A549 treated with CpdA at 1 μM for 4 hours (cell line): ENCODE data around the gene TNK1. TPM values are rescaled to one million over a fixed set of nuclear protein-coding genes. Genes with fewer than 3 reads are reported as not detected.

Experiments used
- total RNA-seq: library from RNA; stranded (reverse); fragments of 200-300 nt; extraction: Qiagen RNA extraction; gene quantifications from 5 replicates; pipeline ENCODE4 v1.2.3, GENCODE V29; 2022; ENCODE audit warnings: low read depth

TNK1 gene
- 1.5 to 2.4 TPM (median 1.8 TPM) in 5 replicates for total RNA-seq

DNA sequence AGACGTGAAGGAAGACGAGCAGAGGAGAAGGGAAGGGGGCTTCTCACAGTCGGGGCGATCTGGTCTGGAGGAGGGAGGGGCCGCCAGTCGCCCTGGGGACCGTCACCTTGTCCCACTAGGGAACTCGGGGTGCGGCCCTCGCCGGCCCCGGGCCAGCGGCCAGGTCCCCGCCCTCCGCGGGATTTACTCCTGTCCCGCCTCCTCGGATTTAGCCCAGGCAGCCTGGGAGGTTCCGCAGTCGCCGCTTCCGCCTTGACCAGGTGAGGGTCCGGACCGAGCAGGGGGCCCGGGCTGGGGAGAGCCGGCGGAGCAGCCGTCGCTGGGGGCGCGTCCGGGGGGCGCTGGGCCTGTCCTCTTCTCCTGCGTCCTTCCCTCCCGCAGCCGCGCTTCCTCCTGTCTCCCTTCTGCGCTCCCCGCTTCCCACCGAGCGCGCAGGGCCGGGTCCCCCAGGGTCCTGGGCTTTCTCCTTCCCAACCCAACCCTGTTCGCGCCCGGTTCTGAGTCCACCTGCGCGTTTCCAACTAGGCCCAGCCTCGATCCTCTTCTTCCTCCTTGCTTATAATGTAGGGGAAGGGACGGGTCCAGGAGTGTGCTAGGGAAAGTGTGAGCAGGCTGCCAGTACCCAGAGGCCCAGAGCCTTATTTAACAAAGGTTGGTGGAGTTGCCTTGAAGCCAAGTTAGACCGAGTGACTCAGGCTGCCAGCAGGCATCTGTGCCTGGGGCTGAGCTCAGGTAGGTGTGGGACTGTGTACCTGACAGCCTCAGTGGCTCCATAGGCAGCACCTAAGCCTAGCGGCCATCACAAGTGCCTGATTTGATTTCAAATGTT is at the start of gene TNK1:
Gene TNK1, plus strand, starts transcription at position 235 of the 829 bp plus-strand sequence. CDS start 1,838 bp downstream, outside the sequence.

DNA sequence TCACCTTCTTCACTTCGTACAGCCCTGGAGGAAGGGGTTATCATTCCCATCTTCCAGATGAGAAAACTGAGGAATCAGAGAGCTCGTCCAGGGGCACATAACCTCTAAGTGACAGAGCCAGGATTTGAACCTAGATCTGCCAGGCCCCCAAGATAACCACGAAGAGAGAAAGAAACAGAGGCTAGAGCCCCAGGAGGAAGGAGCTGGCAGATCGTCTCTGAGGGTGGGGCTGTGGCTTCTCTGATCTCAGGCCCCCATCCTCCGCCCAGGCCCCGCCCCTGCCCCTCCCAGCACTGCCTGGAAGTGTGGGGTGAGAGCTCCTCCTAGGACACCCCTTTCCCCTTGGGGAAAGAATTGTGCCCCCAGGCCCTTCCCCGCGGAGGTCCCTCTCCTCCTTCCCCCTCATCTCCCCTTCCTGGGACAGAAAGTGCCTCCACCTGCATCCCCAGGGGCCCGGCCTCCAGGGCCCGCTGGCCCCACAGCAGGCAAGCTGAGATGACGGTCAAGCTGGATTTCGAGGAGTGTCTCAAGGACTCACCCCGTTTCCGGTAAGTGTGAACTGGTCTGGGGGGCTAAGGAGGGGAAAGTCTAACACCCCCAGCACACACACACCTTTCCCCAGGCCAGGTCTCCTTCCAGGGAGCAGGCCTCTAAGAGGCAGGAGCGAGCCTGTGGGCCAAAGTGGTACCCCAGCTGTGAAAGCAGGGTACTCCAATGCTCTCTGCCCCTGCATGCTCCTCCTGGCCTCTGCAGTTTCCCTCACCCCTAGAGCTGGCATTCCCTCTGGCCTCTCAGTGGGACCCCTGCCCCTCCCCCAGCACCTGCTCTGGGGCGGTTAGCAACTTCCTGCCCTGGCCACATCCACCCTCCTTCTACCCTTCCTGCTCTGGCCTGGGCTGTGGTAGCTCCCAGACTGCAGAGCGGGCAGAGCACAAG is 44.4 kb upstream of the TNK1 start, which contains the start of gene ACAP1:
Gene ACAP1, plus strand, starts transcription at position 290 of the 936 bp plus-strand sequence. Its CDS starts 206 bp downstream, at position 496.

DNA sequence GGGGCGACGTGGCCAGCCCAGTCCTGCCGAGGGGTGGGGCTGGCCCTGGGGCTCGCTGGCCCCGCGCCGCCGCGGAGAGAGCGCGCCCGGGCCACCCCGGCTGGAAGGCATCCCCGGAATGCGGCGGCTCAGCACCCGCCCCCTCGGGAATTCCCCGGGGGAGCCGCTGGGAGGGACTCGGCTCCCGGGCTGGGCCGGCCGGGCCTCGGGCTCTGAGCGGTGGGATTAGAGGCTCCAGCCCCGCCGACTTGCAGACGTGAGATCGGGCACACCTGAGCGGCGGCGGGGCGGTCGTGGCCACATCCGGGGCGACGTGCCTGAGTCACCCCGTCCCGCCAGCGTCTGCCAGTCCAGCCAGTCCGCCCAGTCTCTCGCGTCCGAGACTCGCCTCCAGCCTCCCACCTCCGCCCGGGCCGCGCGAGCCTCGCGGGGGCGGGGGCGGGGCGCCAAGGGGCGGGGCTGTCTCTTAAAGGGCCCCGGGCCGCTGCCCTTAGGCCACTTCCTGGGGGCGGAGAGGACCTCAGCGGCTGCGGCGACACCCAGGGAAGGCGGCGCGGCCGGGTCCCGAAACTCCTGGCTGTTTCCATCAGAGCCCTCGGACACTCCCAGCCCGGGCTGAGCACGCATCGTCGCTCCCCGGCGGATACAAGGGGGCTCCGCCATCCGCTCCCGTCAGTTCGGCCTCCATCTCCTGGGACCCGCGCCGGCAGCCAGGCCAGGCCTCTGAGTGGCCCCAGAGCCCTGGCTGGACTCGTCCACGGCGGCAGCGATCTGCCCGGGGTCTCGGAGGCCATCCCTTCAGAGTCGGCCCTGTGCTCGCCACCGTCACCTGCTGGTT is 29.0 kb upstream of the TNK1 start, which contains the start of gene KCTD11:
Gene KCTD11, plus strand, starts transcription at position 498 of the 838 bp plus-strand sequence.

DNA sequence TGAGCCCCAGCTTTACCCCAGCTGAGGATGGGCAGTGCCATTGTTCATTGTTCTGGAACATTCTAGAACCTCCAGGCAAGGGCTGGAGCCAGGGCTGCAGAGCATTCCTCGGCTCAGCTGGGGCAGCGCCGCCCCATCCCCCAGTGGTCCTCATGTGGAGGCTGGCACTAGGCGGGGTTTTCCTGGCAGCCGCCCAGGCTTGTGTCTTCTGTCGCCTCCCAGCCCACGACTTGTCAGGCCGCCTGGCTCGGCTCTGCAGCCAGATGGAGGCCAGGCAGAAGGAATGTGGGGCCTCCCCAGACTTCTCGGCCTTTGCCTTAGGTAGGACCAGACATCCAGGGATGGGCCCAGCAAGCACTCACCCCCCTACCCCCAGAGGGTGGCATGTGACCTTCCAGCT is 25.8 kb upstream of the TNK1 start, which contains the start of gene TMEM95:
Gene TMEM95, plus strand, starts transcription at position 104 of the 400 bp plus-strand sequence. Its CDS starts 49 bp downstream, at position 153.

DNA sequence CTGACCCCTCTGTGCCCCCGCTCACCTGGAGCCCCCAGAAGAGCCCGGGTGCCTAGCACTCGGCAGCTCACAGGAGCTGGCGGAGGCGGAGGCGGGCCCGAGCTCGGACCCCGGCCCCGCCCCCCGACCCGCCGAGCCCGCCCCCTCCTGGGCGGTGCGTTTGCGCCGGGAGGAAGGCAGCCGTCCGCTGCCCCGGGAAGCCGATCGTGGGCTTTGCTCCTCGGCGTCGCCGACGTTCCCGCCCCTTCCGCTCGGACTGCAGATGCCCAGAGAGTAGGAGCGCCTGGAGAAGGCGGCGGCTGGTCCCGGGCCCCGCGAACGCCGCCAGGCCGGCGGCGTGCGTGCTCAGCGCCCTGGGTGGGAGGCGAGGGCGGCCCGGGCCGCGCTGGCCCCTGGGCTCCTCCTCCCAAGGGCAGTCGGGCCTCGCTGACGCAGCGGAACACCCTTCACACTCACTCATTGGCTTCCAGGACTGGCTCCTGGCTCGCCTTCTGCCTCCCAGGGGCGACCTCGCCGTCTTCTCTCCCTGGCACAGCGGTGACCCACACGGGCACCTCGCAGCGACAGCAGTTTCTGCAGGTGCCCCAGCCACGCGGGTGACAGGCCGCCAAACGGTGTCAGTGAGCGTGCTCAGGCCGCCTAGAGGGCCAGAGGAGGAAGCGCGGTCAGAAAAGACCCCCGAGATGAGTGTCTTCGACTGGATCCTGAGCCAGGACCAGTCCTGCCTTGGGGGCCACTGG is 13.7 kb downstream of the TNK1 start, which contains the start of gene PLSCR3:
Gene PLSCR3, minus strand, starts transcription at position 74 of the 740 bp plus-strand sequence. CDS start 415 bp downstream, outside the sequence.

DNA sequence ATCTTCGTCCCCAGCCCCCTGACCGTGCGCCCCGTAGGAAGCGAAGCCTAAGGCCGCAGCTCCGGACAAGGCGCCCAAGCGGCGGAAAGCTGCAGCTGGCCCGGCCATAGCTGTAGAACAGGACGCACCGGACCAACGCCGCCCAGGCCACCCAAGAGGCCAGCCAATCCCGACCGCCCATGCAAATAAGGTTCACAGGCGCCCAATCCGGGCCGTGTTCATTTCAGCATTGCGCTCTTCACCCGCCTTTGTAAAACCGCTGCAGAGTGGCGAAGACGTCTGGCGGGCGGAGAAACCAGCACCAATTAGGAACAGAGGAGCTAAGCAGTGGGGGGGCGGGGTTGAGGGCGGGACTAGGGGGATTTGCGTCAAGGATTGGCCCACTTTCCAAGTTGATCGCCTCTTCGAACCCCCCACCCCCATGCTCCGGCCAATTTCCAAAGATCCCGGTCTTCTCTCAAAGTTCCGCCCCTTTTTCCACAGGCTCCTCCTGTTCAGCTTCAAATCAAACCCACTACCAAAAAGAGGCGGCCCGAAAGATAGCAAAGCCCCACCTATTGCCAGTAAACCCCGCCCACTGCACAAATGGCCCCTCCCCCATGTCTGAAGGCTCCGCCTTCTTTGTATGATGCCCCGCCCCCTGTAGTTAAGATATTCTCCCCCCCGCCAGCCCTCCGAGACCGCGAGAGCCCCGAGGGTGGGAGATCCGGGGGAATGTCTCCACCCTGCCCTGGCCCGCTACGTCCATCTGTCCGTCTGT is 23.3 kb downstream of the TNK1 start, which contains the start of gene TMEM256:
Gene TMEM256, minus strand, starts transcription at position 121 of the 760 bp plus-strand sequence. Its CDS starts 13 bp downstream, at position 108.

DNA sequence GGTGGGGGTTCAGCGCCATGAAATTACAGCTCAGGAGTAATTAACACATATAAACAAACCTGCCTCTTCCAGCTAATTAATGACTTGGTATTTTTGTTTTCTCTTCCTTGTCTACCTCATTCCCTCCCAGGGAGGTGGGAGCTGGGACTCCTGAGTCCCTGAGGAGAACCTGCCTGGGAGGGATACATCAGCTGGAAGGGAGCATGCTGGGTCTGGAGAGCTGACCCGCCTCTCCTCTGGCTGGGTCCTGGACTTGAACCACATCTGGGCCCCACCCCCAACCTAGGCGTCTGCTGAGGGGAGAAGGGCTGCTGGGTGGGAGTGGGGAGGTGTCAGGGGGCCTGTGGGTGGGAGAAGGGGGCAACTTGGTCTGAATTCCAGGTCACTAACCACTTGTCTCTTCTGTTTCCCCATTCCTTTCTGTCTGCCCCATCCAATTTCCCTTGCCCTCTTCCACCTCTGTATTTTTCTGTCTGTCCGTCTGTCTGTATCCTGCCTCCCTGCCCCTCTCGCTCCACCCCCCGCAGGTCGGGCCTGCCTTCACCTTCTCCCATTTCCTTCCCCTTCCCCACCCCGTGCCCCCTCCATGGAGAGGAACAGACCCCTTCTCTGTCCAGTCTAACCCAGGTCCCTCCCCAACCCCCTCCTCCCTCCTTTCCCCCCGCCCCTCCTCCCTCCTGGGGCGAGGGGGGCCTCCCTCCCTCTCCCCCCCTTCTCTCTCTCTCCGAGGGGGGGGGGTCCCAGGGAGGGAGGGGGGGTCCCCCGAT is 26.8 kb downstream of the TNK1 start, which contains the start of gene NLGN2:
Gene NLGN2, plus strand, starts transcription at position 361 of the 767 bp plus-strand sequence. CDS start 411 bp downstream, outside the sequence.

DNA sequence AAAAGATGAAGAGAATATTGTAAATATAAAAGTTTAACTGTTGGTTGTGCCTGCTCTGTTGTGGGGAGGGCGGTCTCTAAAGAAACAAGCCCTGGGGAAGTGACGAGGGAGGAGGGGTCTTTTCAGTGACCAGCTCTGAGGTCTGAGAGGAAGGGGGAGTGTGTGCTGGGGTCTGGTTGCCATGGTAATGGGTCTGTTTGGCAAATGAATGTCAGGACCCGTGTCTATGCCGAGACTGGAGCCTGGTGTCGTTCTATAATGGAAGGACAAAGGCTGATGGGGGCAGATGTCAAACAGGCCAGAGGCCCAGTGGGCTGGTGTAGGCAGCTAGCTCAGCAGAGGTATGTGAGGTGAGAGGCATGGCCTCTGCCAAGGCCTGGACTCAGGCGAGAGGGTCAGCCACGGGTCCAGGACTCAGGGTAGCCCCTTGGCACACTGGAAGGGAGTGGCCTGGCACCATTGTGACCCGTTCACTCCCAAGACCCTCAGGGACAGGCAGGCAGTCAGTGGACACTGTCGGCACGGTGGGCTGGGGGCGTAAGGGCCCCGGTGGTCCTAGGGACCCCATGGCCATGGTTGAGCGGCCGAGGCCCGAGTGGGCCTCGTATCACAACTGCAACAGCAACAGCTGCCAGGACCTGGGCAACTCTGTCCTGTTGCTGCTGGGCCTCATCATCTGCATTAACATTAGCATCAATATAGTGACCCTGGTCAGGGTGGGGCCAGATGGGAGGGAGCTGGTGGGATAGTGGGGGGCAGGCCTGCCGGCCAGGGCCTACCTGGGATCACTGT is 39.1 kb downstream of the TNK1 start, which contains the start of gene SPEM1:
Gene SPEM1, plus strand, starts transcription at position 506 of the 792 bp plus-strand sequence. Its CDS starts 61 bp downstream, at position 567.

DNA sequence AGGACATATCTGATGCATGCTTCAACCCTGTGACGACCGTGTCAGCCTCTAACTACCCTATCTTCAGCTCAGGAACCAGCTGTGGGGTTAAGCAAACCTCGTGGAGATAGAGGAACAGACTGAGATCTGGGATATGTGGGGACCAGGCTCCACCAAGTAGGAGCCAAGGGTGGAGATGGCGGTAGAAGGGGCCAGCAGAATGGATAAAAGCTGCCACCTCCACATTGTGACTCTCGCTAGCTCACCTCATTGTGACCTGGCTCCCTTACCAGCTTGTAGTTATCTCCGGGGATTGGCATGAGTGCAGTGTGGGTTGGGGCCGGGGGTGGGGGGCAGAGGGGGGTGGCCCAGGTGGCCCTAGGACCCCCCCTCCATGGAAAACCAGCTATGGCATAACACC is 44.4 kb downstream of the TNK1 start, which contains the start of gene SPEM2:
Gene SPEM2, plus strand, starts transcription at position 301 of the 400 bp plus-strand sequence. Its CDS starts 73 bp downstream, at position 374.

DNA sequence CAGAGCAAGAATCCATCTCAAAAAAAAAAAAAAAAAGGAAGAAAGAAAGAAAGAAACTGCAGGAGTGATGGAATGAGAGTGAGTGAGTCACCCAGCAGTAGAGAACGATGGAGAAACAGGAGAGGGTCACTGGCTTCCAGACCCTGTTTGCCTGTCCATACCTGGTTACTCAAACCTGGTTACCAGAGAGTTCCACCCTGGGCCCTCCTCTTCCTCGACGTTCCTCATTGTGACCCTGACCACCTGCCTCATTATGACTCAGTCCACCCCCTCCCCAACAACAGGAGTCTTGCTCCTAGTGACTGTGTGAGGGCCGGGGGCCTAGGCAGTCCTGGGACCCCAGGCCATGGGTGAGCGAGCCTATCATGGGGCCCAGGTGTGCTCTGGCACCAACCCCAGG is 47.7 kb downstream of the TNK1 start, which contains the start of gene SPEM3:
Gene SPEM3, plus strand, starts transcription at position 301 of the 400 bp plus-strand sequence. Its CDS starts 46 bp downstream, at position 347.

Other genes starting within 250 kb of the TNK1 start
- 0.82 to 1.2 TPM (median 1.0 TPM) in 5 replicates for gene ASGR1, start 201.7 kb upstream of the TNK1 start, total RNA-seq
- gene DLG4, start 161.3 kb upstream of the TNK1 start, total RNA-seq, result 7.9 to 9.6 TPM (median 8.9 TPM) in 5 replicates
- gene ACADVL, start 161.2 kb upstream of the TNK1 start, total RNA-seq, result 353 to 465 TPM (median 434 TPM) in 5 replicates
- gene DVL2, start 146.6 kb upstream of the TNK1 start, total RNA-seq, result 28.0 to 42.0 TPM (median 34.1 TPM) in 5 replicates
- 83.9 to 111 TPM (median 93.1 TPM) in 5 replicates for gene PHF23, start 141.6 kb upstream of the TNK1 start, total RNA-seq
- 651 to 801 TPM (median 727 TPM) in 5 replicates for gene GABARAP, start 138.6 kb upstream of the TNK1 start, total RNA-seq
- 214 to 254 TPM (median 242 TPM) in 5 replicates for gene CTDNEP1, start 129.4 kb upstream of the TNK1 start, total RNA-seq
- 117 to 137 TPM (median 127 TPM) in 5 replicates for gene ELP5, start 128.9 kb upstream of the TNK1 start, total RNA-seq
- gene CLDN7, start 118.6 kb upstream of the TNK1 start, total RNA-seq, result 0.54 to 0.90 TPM (median 0.62 TPM) in 5 replicates
- 0.13 to 0.29 TPM (median 0.24 TPM) in 5 replicates for gene SLC2A4, start 99.4 kb upstream of the TNK1 start, total RNA-seq
- gene YBX2, start 86.5 kb upstream of the TNK1 start, total RNA-seq, result 0.45 to 0.97 TPM (median 0.60 TPM) in 4 of 5 replicates, not detected in the other
- 1,623 to 1,819 TPM (median 1,736 TPM) in 5 replicates for gene EIF5A, start 73.5 kb upstream of the TNK1 start, total RNA-seq
- 91.6 to 105 TPM (median 99.8 TPM) in 5 replicates for gene GPS2, start 65.7 kb upstream of the TNK1 start, total RNA-seq
- gene NEURL4, start 51.8 kb upstream of the TNK1 start, total RNA-seq, result 24.3 to 33.5 TPM (median 29.7 TPM) in 5 replicates
- gene ACAP1, start 44.6 kb upstream of the TNK1 start, total RNA-seq, result 1.9 to 7.2 TPM (median 3.1 TPM) in 5 replicates
- 11.9 to 16.4 TPM (median 13.3 TPM) in 5 replicates for gene KCTD11, start 28.9 kb upstream of the TNK1 start, total RNA-seq
- gene TMEM95, start 25.9 kb upstream of the TNK1 start, total RNA-seq, result not detected in 5 replicates
- gene PLSCR3, start 13.4 kb downstream of the TNK1 start, total RNA-seq, result 36.7 to 43.5 TPM (median 37.7 TPM) in 5 replicates
- 181 to 224 TPM (median 197 TPM) in 5 replicates for gene TMEM256, start 23.0 kb downstream of the TNK1 start, total RNA-seq
- 14.2 to 20.2 TPM (median 17.0 TPM) in 5 replicates for gene NLGN2, start 26.8 kb downstream of the TNK1 start, total RNA-seq
- 0.09 TPM in 1 of 5 replicates, not detected in the others for gene SPEM1, start 39.2 kb downstream of the TNK1 start, total RNA-seq
- 0.10 to 0.14 TPM in 2 of 5 replicates, not detected in the others for gene SPEM2, start 44.5 kb downstream of the TNK1 start, total RNA-seq
- 0.01 to 0.04 TPM in 2 of 5 replicates, not detected in the others for gene SPEM3, start 47.8 kb downstream of the TNK1 start, total RNA-seq
- gene TMEM102, start 54.3 kb downstream of the TNK1 start, total RNA-seq, result 9.6 to 14.5 TPM (median 13.1 TPM) in 5 replicates
- gene FGF11, start 58.4 kb downstream of the TNK1 start, total RNA-seq, result 0.99 to 1.4 TPM (median 1.4 TPM) in 5 replicates
- 4.7 to 7.6 TPM (median 7.2 TPM) in 5 replicates for gene CHRNB1, start 64.0 kb downstream of the TNK1 start, total RNA-seq
- 20.0 to 25.5 TPM (median 23.1 TPM) in 5 replicates for gene ZBTB4, start 98.5 kb downstream of the TNK1 start, total RNA-seq
- not detected in 5 replicates for gene SLC35G6, start 100.4 kb downstream of the TNK1 start, total RNA-seq
- gene POLR2A, start 103.3 kb downstream of the TNK1 start, total RNA-seq, result 74.3 to 88.3 TPM (median 80.0 TPM) in 5 replicates
- 9.6 to 13.5 TPM (median 10.4 TPM) in 5 replicates for gene TNFSF12, start 168.0 kb downstream of the TNK1 start, total RNA-seq
- 0.61 to 1.9 TPM (median 1.3 TPM) in 5 replicates for gene TNFSF13, start 177.7 kb downstream of the TNK1 start, total RNA-seq
- 94.4 to 114 TPM (median 102 TPM) in 5 replicates for gene SENP3, start 180.8 kb downstream of the TNK1 start, total RNA-seq
- gene CD68, start 198.5 kb downstream of the TNK1 start, total RNA-seq, result 34.0 to 42.9 TPM (median 36.5 TPM) in 5 replicates
- gene MPDU1, start 202.8 kb downstream of the TNK1 start, total RNA-seq, result 116 to 133 TPM (median 120 TPM) in 5 replicates
- gene SOX15, start 209.0 kb downstream of the TNK1 start, total RNA-seq, result 0.22 to 0.72 TPM (median 0.37 TPM) in 5 replicates
- gene FXR2, start 233.8 kb downstream of the TNK1 start, total RNA-seq, result 54.7 to 68.2 TPM (median 61.0 TPM) in 5 replicates
- 81.2 to 99.2 TPM (median 91.7 TPM) in 5 replicates for gene SAT2, start 246.7 kb downstream of the TNK1 start, total RNA-seq
- gene SHBG, start 249.0 kb downstream of the TNK1 start, total RNA-seq, result 0.68 to 1.0 TPM (median 0.73 TPM) in 5 replicates